Measurements from ENCODE around the gene NDUFB10.

Gene NDUFB10

GRCh38 chr16:2001456-2002355 lies 42.4 kb downstream of the NDUFB10 start:
- no peak for DNase-seq (ENCODE audit: low read depth, low spot score)
- TF ChIP-seq CTCF (IDR thresholded peaks at IDR 0.05; ENCODE audit: insufficient read depth, low read length, missing control alignments): no peak
- POLR2A ChIA-PET: interaction anchor here (1.2 kb wide), 1 partner anchor 154 kb away, joined by 3 read pairs; the partner anchor contains the start of gene TRAF7
- CTCF ChIA-PET: interaction anchor here (3.7 to 10.6 kb wide), 4 partner anchors 11 to 151 kb away, joined by 38 to 176 read pairs (median 100); partner anchors contain the start of genes GFER, NOXO1, PKD1 and SYNGR3
- H3K4me3 ChIP-seq (ENCODE audit: low read depth, low read length): no peak overlapping the region

GRCh38 chr16:2002406-2003230 lies 43.3 kb downstream of the NDUFB10 start:
- no peak for TF ChIP-seq CTCF (IDR thresholded peaks at IDR 0.05; ENCODE audit: insufficient read depth, low read length, missing control alignments)
- ChIA-PET POLR2A (no interaction called here), CTCF (interaction anchor here (0.6 to 10.6 kb wide), 19 partner anchors 10 to 248 kb away, joined by 3 to 176 read pairs (median 4); partner anchors contain the start of genes ECI1, GFER, NOXO1 and NTHL1)
- no peak overlapping the region for H3K4me3 ChIP-seq (ENCODE audit: low read depth, low read length)
- no peak for DNase-seq (ENCODE audit: low read depth, low spot score)

GRCh38 chr16:2003231-2003826 lies 44.0 kb downstream of the NDUFB10 start:
- H3K4me3 ChIP-seq (ENCODE audit: low read depth, low read length): no peak overlapping the region
- DNase-seq (ENCODE audit: low read depth, low spot score): no peak
- POLR2A ChIA-PET: interaction anchor here (0.6 to 2.2 kb wide), 3 partner anchors 39 to 152 kb away, joined by 3 to 6 read pairs (median 3); partner anchors contain the start of genes RPS2 and TRAF7
- CTCF ChIA-PET: interaction anchor here (0.6 to 10.6 kb wide), 22 partner anchors 10 to 248 kb away, joined by 3 to 176 read pairs (median 4); partner anchors contain the start of genes ECI1, GFER, NOXO1 and NTHL1
- no peak for TF ChIP-seq CTCF (IDR thresholded peaks at IDR 0.05; ENCODE audit: insufficient read depth, low read length, missing control alignments)

GRCh38 chr16:2003827-2004641 lies 44.7 kb downstream of the NDUFB10 start:
- ChIA-PET POLR2A (interaction anchor here (0.6 to 2.2 kb wide), 3 partner anchors 39 to 151 kb away, joined by 3 to 6 read pairs (median 3); partner anchors contain the start of genes RPS2 and TRAF7), CTCF (interaction anchor here (0.7 to 10.6 kb wide), 22 partner anchors 9 to 247 kb away, joined by 3 to 176 read pairs (median 4); partner anchors contain the start of genes ECI1, GFER, NOXO1 and NTHL1)
- DNase-seq (ENCODE audit: low read depth, low spot score): no peak
- TF ChIP-seq CTCF (IDR thresholded peaks at IDR 0.05; ENCODE audit: insufficient read depth, low read length, missing control alignments): peak; percentile 97
- peak overlapping the region; percentile 6; the same call in 1 of the 2 replicates for H3K4me3 ChIP-seq (ENCODE audit: low read depth, low read length)

- POLR2A ChIA-PET: interaction anchor here (2.2 kb wide), 1 partner anchor 150 kb away, joined by 6 read pairs; the partner anchor contains the start of gene TRAF7
- no peak for TF ChIP-seq CTCF (IDR thresholded peaks at IDR 0.05; ENCODE audit: insufficient read depth, low read length, missing control alignments)
- no peak overlapping the region for H3K4me3 ChIP-seq (ENCODE audit: low read depth, low read length)
- CTCF ChIA-PET: interaction anchor here (0.8 to 10.6 kb wide), 13 partner anchors 8 to 247 kb away, joined by 3 to 176 read pairs (median 8); partner anchors contain the start of genes ECI1, GFER, NOXO1 and NTHL1
- DNase-seq (ENCODE audit: low read depth, low spot score): no peak
Observed at GRCh38 chr16:2004795-2005517, 45.6 kb downstream of the NDUFB10 start.
